OCI-LY3 (cell line): ENCODE data around the gene WASHC2A.
"Not testable (repeated sequence)": the region's sequence is repeated elsewhere in the genome, so short reads cannot be mapped to it uniquely, and the experiment has no call there.

Experiments used
- H2AFZ ChIP-seq: fragments of 200-600, 300-600 bp; shearing (Covaris generic); 2 replicates; pipeline ENCODE4 v1.6.0; 2014; ENCODE audit warnings: antibody characterized with exemption, low read depth, low read length
- H3K27ac ChIP-seq: fragments of 200-600, 300-600 bp; sonication (generic); 2 replicates; pipeline ENCODE4 v1.5.1; 2014; ENCODE audit warnings: mild to moderate bottlenecking, low read length, moderate library complexity, mixed read lengths
- H3K27me3 ChIP-seq: fragments of 200-600, 300-600 bp; sonication (generic); 2 replicates; pipeline ENCODE4 v1.6.1; 2014; ENCODE audit warnings: low read depth, low read length, mixed read lengths
- H3K36me3 ChIP-seq: fragments of 200-600, 300-600 bp; sonication (generic); replicated peaks from 2 replicates; pipeline ENCODE3; 2014; ENCODE audit warnings: low read depth, low read length, mixed read lengths
- H3K4me1 ChIP-seq: fragments of 300-600, 200-600 bp; sonication (generic); 2 replicates; pipeline ENCODE4 v1.6.1; 2014; ENCODE audit warnings: low read length, mixed read lengths
- H3K4me2 ChIP-seq: fragments of 200-600, 300-600 bp; sonication (generic); 2 replicates; pipeline ENCODE4 v1.6.1; 2014; ENCODE audit warnings: low read length, mixed read lengths
- H3K4me3 ChIP-seq: fragments of 300-600, 200-600 bp; sonication (generic); 2 replicates; pipeline ENCODE4 v1.5.1; 2014; ENCODE audit warnings: antibody characterized with exemption, mild to moderate bottlenecking, low read length, moderate library complexity
- H3K79me2 ChIP-seq: fragments of 300-600, 200-600 bp; shearing (Covaris generic); 2 replicates; pipeline ENCODE4 v1.6.1; 2014; ENCODE audit warnings: mild to moderate bottlenecking, low read length, mixed read lengths
- H3K9ac ChIP-seq: fragments of 300-600, 200-600 bp; shearing (Covaris generic); 2 replicates; pipeline ENCODE4 v1.6.0; 2014; ENCODE audit warnings: mild to moderate bottlenecking, low read length, moderate library complexity
- H3K9me3 ChIP-seq: fragments of 200-600, 300-600 bp; shearing (Covaris generic); 2 replicates; pipeline ENCODE4 v1.6.1; 2014; ENCODE audit warnings: low read length, mixed read lengths; ENCODE audit not compliant: insufficient read depth
- H4K20me1 ChIP-seq: fragments of 200-600, 300-600 bp; sonication (generic); 2 replicates; pipeline ENCODE4 v1.6.1; 2016; ENCODE audit warnings: low read length, mixed read lengths; ENCODE audit not compliant: insufficient read depth
- CTCF ChIP-seq: fragments of 200-600, 300-600 bp; sonication (generic); IDR thresholded peaks from 2 replicates; pipeline ENCODE4 v1.5.1; 2014; ENCODE audit warnings: antibody characterized with exemption, low read length, low read depth
- EZH2phosphoT487 ChIP-seq: fragments of 200-600 bp; shearing (Covaris generic); IDR thresholded peaks from 2 replicates; pipeline ENCODE4 v1.6.1; 2018; ENCODE audit warnings: antibody characterized with exemption, mixed run types, low read depth

The WASHC2A gene

GRCh38 chr10:50044941-50045664 lies 22.7 kb upstream of the WASHC2A start:
- H3K9ac ChIP-seq, result no peak overlapping the region
- H3K27ac ChIP-seq, result no peak overlapping the region
- no peak for TF ChIP-seq EZH2phosphoT487
- TF ChIP-seq CTCF, result no peak
- H3K79me2 ChIP-seq, result no peaks in the 10 kb centered on the region
- H3K4me1 ChIP-seq, result no peaks in the 10 kb centered on the region
- no peaks in the 10 kb centered on the region for H3K36me3 ChIP-seq
- no peak overlapping the region for H3K4me3 ChIP-seq
- no peaks in the 10 kb centered on the region for H3K27me3 ChIP-seq
- H2AFZ ChIP-seq, result no peak overlapping the region
- H3K9me3 ChIP-seq, result no peaks in the 10 kb centered on the region
- no peaks in the 10 kb centered on the region for H4K20me1 ChIP-seq
- no peak overlapping the region for H3K4me2 ChIP-seq

- H3K4me3 ChIP-seq, H3K36me3 ChIP-seq, H3K4me1 ChIP-seq, H3K9me3 ChIP-seq, H3K4me2 ChIP-seq, H3K9ac ChIP-seq, H3K27ac ChIP-seq, H2AFZ ChIP-seq, H4K20me1 ChIP-seq, H3K27me3 ChIP-seq, H3K79me2 ChIP-seq: not testable (repeated sequence)
Measured at GRCh38 chr10:50046457-50046856, 21.3 kb upstream of the WASHC2A start.

- H3K4me2 ChIP-seq, H3K9me3 ChIP-seq, H3K4me3 ChIP-seq, H3K9ac ChIP-seq, H2AFZ ChIP-seq, H3K79me2 ChIP-seq, H3K36me3 ChIP-seq, H3K4me1 ChIP-seq, H4K20me1 ChIP-seq, H3K27me3 ChIP-seq, H3K27ac ChIP-seq: not testable (repeated sequence)
Measured at GRCh38 chr10:50047594-50047993, 20.2 kb upstream of the WASHC2A start.

- H3K9ac ChIP-seq, H3K4me3 ChIP-seq, H3K36me3 ChIP-seq, H3K79me2 ChIP-seq, H4K20me1 ChIP-seq, H3K4me1 ChIP-seq, H3K27ac ChIP-seq, H3K27me3 ChIP-seq, H2AFZ ChIP-seq, H3K9me3 ChIP-seq, H3K4me2 ChIP-seq: not testable (repeated sequence)
Measured at GRCh38 chr10:50051995-50052660, 15.6 kb upstream of the WASHC2A start.

GRCh38 chr10:50052778-50053376 lies 14.9 kb upstream of the WASHC2A start:
- not testable (repeated sequence) for H4K20me1 ChIP-seq, H3K4me2 ChIP-seq, H3K4me3 ChIP-seq, H2AFZ ChIP-seq, H3K27ac ChIP-seq, H3K36me3 ChIP-seq, H3K27me3 ChIP-seq, H3K9me3 ChIP-seq, H3K79me2 ChIP-seq, H3K4me1 ChIP-seq, H3K9ac ChIP-seq

- H3K4me1 ChIP-seq, H3K4me3 ChIP-seq, H3K4me2 ChIP-seq, H3K27me3 ChIP-seq, H3K9ac ChIP-seq, H3K9me3 ChIP-seq, H4K20me1 ChIP-seq, H3K36me3 ChIP-seq, H3K27ac ChIP-seq, H2AFZ ChIP-seq, H3K79me2 ChIP-seq: not testable (repeated sequence)
Measured at GRCh38 chr10:50055494-50056292, 12.1 kb upstream of the WASHC2A start.

GRCh38 chr10:50056654-50057053 lies 11.1 kb upstream of the WASHC2A start:
- H4K20me1 ChIP-seq, H3K9ac ChIP-seq, H3K36me3 ChIP-seq, H3K9me3 ChIP-seq, H3K79me2 ChIP-seq, H3K4me3 ChIP-seq, H2AFZ ChIP-seq, H3K4me1 ChIP-seq, H3K4me2 ChIP-seq, H3K27me3 ChIP-seq, H3K27ac ChIP-seq: not testable (repeated sequence)

GRCh38 chr10:50058727-50059126 lies 9.0 kb upstream of the WASHC2A start:
- not testable (repeated sequence) for H3K4me3 ChIP-seq, H3K9me3 ChIP-seq, H3K4me1 ChIP-seq, H3K79me2 ChIP-seq, H3K4me2 ChIP-seq, H4K20me1 ChIP-seq, H3K27me3 ChIP-seq, H3K9ac ChIP-seq, H3K27ac ChIP-seq, H3K36me3 ChIP-seq, H2AFZ ChIP-seq
